HCT116 (cell line): ENCODE measurements around the gene CBX1. TPM values are rescaled to one million over a fixed set of nuclear protein-coding genes. Genes with fewer than 3 reads are reported as not detected.

Experiments used
- ATAC-seq: fragments of 200-7000 bp; cut with Tn5 transposase; 2 replicates; pipeline ENCODE4 v1.9.1; 2020; ENCODE audit warnings: mild to moderate bottlenecking, moderate library complexity
- BruUV-seq: library from RNA; stranded (reverse); fragments of 400-500 nt; replicated peaks from 2 replicates; lab custom pipeline; 2021; lab: Mats Ljungman, UMichigan
- CTCF ChIA-PET: fragments of 300-600 bp; sonication (Branson Sonifier 250); formaldehyde crosslinking; loops from one replicate; lab custom pipeline; 2021; ENCODE audit warnings: antibody characterized with exemption; lab: Charles Lee
- POLR2A ChIA-PET: fragments of 300-600, 350-600 bp; sonication (Branson Sonifier 250); formaldehyde crosslinking; loops from one replicate; lab custom pipeline; 2021; ENCODE audit warnings: antibody characterized with exemption; lab: Charles Lee
- RAD21 ChIA-PET, 2 experiments: fragments of 300-600 bp; sonication (Branson Sonifier 250); formaldehyde crosslinking; loops; one replicate each; lab custom pipeline; 2023; ENCODE audit warnings: low total read pairs in 2 of 2; ENCODE audit not compliant: uncharacterized antibody in 2 of 2, unreplicated experiment in 2 of 2, low non-redundant PET in 1 of 2; lab: Charles Lee
- DNase-seq: peaks from one replicate; pipeline ENCODE4 v3.0.0-alpha.2; 2010; ENCODE audit warnings: low read depth, low spot score
- H2AFZ ChIP-seq: fragments of 200-600 bp; shearing (Covaris generic), sonication (generic); 2 replicates; pipeline ENCODE4 v1.6.1; 2017; ENCODE audit warnings: low read depth, mixed run types, mixed read lengths, antibody characterized with exemption, low read length; ENCODE audit not compliant: poor library complexity, severe bottlenecking
- H3K27ac ChIP-seq: 2 replicates; pipeline ENCODE4 v1.5.1; 2012; ENCODE audit warnings: low read depth, low read length
- H3K27me3 ChIP-seq: fragments of 200-600 bp; sonication (generic); 2 replicates; pipeline ENCODE4 v1.6.1; 2016; ENCODE audit warnings: mixed run types, low read length, mixed read lengths; ENCODE audit not compliant: insufficient read depth
- H3K36me3 ChIP-seq, 2 experiments: fragments of 200-500 bp in 1 of 2; fragments of 200-600 bp in 1 of 2; sonication (Bioruptor generic) in 1 of 2; sonication (generic) in 1 of 2; 2 replicates each; pipeline versions ENCODE4 v1.5.1 to v1.6.1; 2014 to 2016; ENCODE audit warnings: low read length in 2 of 2, inconsistent platforms in 1 of 2, mixed read lengths in 1 of 2, mixed run types in 1 of 2; ENCODE audit not compliant: insufficient read depth in 2 of 2, control insufficient read depth in 1 of 2
- H3K4me1 ChIP-seq, 2 experiments: fragments of 200-600 bp in 1 of 2; sonication (generic) in 1 of 2; 2 replicates each; pipeline versions ENCODE4 v1.5.1 to v1.6.1; 2012 to 2017; ENCODE audit warnings: low read length in 2 of 2, inconsistent platforms in 1 of 2, mild to moderate bottlenecking in 1 of 2, mixed read lengths in 1 of 2, mixed run types in 1 of 2, moderate library complexity in 1 of 2; ENCODE audit not compliant: insufficient read depth in 2 of 2, control insufficient read depth in 1 of 2
- H3K4me2 ChIP-seq: fragments of 200-600 bp; sonication (generic); 2 replicates; pipeline ENCODE4 v1.6.1; 2017; ENCODE audit warnings: mixed run types, low read length, mixed read lengths
- H3K4me3 ChIP-seq, 2 experiments: fragments of 200-600 bp in 1 of 2; sonication (generic) in 1 of 2; replicated peaks in 1 of 2; 2 replicates each; pipeline ENCODE4 v1.5.1; 2011 to 2016; ENCODE audit warnings: low read length in 2 of 2, control low read depth in 1 of 2, low read depth in 1 of 2, mild to moderate bottlenecking in 1 of 2, mixed read lengths in 1 of 2, mixed run types in 1 of 2
- H3K79me2 ChIP-seq: fragments of 200-600 bp; sonication (generic); 2 replicates; pipeline ENCODE4 v1.6.1; 2017; ENCODE audit warnings: mild to moderate bottlenecking, mixed run types, low read length, moderate library complexity, mixed read lengths; ENCODE audit not compliant: insufficient read depth
- H3K9ac ChIP-seq: fragments of 200-600 bp; sonication (generic); 2 replicates; pipeline ENCODE4 v1.6.1; 2016; ENCODE audit warnings: low read length, mixed read lengths
- H3K9me2 ChIP-seq: fragments of 200-600 bp; sonication (generic), shearing (Covaris generic); 2 replicates; pipeline ENCODE4 v1.6.1; 2017; ENCODE audit warnings: mixed run types, mild to moderate bottlenecking, moderate library complexity; ENCODE audit not compliant: insufficient read depth
- H3K9me3 ChIP-seq, 2 experiments: fragments of 200-500 bp in 1 of 2; fragments of 200-600 bp in 1 of 2; sonication (Bioruptor generic) in 1 of 2; sonication (generic) in 1 of 2; 2 replicates each; pipeline ENCODE4 v1.6.1; 2014 to 2017; ENCODE audit warnings: low read length in 2 of 2, mixed read lengths in 2 of 2, inconsistent platforms in 1 of 2, low read depth in 1 of 2, mild to moderate bottlenecking in 1 of 2, mixed run types in 1 of 2, moderate library complexity in 1 of 2; ENCODE audit not compliant: control insufficient read depth in 1 of 2, insufficient read depth in 1 of 2
- H4K20me1 ChIP-seq: fragments of 200-600 bp; sonication (generic), shearing (Covaris generic); 2 replicates; pipeline ENCODE4 v1.6.1; 2017; ENCODE audit warnings: mixed run types, mild to moderate bottlenecking, moderate library complexity; ENCODE audit not compliant: insufficient read depth
- FOSL1 ChIP-seq: IDR thresholded peaks from 2 replicates; pipeline ENCODE4 v1.6.1; 2012; ENCODE audit warnings: low read depth
- RAD21 ChIP-seq: IDR thresholded peaks from 2 replicates; pipeline ENCODE4 v1.6.1; 2012; ENCODE audit warnings: low read depth, mild to moderate bottlenecking
- intact Hi-C: fragments of 100-400 bp; cut with micrococcal nuclease; formaldehyde crosslinking; loops from 2 replicates; pipeline ENCODE4 v1.10.0; 2022
- total RNA-seq: library from RNA; stranded (reverse); gene quantifications from one replicate; pipeline ENCODE4 v1.2.1, GENCODE V29; 2021; ENCODE audit not compliant: unreplicated experiment
- TF ChIP-seq, protein P1 (sequence below): IDR thresholded peaks from 2 replicates; pipeline ENCODE4 v1.6.1; 2012
- TF ChIP-seq, protein P2 (sequence below), 3 experiments: fragments of 200-600 bp in 1 of 3; sonication (generic) in 1 of 3; IDR thresholded peaks in 2 of 3; conservative IDR thresholded peaks in 1 of 3; 2 replicates each; pipeline ENCODE4 v1.5.1; 2012 to 2017; ENCODE audit warnings: low read depth in 2 of 3, low read length in 2 of 3, antibody characterized with exemption in 1 of 3, borderline replicate concordance in 1 of 3, control low read depth in 1 of 3, mild to moderate bottlenecking in 1 of 3, mixed read lengths in 1 of 3, mixed run types in 1 of 3, moderate library complexity in 1 of 3; ENCODE audit not compliant: insufficient read depth in 1 of 3

CBX1 gene
- total RNA-seq, 1 experiment from 2014 or later: 136 TPM

DNA sequence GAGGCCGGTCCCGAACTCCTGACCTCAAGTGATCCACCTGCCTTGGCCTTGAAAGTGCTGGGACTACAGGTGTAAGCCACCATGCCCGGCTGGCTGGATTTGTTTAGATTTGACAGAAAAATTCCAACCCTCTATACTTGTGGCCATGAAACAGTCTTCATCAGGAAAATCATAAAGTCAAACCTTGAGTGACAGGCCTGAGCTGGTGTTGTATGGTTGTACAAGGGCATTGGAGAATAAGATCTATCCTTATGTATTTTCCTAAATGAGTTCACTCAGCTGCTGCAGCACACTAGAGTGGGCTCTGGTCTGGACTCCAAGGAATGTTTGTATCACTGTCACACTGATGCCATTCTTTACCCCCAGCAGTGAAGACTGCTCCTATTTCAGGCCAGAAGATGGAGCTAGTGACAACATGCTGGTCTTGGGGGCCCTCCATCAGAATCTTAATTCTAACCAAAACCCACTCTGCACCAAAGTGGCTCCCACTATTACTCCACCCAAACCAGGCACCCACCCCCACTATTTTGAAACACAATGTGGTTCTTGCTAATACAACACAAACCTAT is 33.7 kb upstream of the CBX1 start:
- intact Hi-C loops: loop anchor here (5.0 kb wide), 1 partner anchor 293 kb away; the partner anchor contains the start of gene SCRN2
- BruUV-seq: no TSS peak
- 0 out of 2 replicates have a peak, but pooled peaks have one; percentile 42 for ATAC-seq

More for the DNA sequence above, 33.7 kb upstream of the CBX1 start:
- Histone ChIP-seq H2AFZ (no peak overlapping the region), H4K20me1 (no peaks in the 10 kb centered on the region), H3K4me1 (no peaks in the 10 kb centered on the region), H3K9ac (no peak overlapping the region), H3K36me3 (no peaks in the 10 kb centered on the region), H3K4me2 (no peak overlapping the region), H3K9me3 (no peaks in the 10 kb centered on the region), H3K79me2 (no peaks in the 10 kb centered on the region), H3K9me2 (no peaks in the 10 kb centered on the region), H3K27me3 (no peaks in the 10 kb centered on the region), H3K27ac (no peak overlapping the region), H3K4me3 (no peak overlapping the region)
- POLR2A ChIA-PET: interaction anchor here (0.6 kb wide), 1 partner anchor 480 kb away, joined by 7 read pairs; the partner anchor contains the start of gene HOXB8
- TF ChIP-seq RAD21 (peak; percentile 44; the same call in 1 of the 2 replicates), FOSL1 (no peak)
- TF ChIP-seq, protein P1, sequence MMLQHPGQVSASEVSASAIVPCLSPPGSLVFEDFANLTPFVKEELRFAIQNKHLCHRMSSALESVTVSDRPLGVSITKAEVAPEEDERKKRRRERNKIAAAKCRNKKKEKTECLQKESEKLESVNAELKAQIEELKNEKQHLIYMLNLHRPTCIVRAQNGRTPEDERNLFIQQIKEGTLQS: no peak
- TF ChIP-seq, protein P2, sequence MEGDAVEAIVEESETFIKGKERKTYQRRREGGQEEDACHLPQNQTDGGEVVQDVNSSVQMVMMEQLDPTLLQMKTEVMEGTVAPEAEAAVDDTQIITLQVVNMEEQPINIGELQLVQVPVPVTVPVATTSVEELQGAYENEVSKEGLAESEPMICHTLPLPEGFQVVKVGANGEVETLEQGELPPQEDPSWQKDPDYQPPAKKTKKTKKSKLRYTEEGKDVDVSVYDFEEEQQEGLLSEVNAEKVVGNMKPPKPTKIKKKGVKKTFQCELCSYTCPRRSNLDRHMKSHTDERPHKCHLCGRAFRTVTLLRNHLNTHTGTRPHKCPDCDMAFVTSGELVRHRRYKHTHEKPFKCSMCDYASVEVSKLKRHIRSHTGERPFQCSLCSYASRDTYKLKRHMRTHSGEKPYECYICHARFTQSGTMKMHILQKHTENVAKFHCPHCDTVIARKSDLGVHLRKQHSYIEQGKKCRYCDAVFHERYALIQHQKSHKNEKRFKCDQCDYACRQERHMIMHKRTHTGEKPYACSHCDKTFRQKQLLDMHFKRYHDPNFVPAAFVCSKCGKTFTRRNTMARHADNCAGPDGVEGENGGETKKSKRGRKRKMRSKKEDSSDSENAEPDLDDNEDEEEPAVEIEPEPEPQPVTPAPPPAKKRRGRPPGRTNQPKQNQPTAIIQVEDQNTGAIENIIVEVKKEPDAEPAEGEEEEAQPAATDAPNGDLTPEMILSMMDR (IDR thresholded peaks at IDR 0.05 in 2 of 3, conservative IDR thresholded peaks at IDR 0.05 in 1 of 3; ENCODE audit: borderline replicate concordance in 1 of 3, insufficient read depth in 1 of 3, low read depth in 2 of 3, low read length in 2 of 3): peak; percentile 20 to 49 (median 39); a peak in 5 of 6 replicates
- CTCF ChIA-PET: interaction anchor here (0.5 to 11.1 kb wide), 9 partner anchors 11 to 483 kb away, joined by 3 to 171 read pairs (median 4); no protein-coding TSS in a partner anchor
- RAD21 ChIA-PET: interaction anchor here in 1 of 2 experiments (1.1 kb wide), 1 partner anchor 110 kb away, joined by 3 read pairs; no protein-coding TSS in a partner anchor
- no peak for DNase-seq
